GM21526 (cell line): ENCODE results near the gene OPA1.
A peak's percentile ranks its signal among the peaks of the same experiment; 100 is the strongest.

Experiments used
- ATAC-seq: cut with Tn5 transposase; IDR thresholded peaks from one replicate; pipeline ENCODE4 v1.9.1; 2021; ENCODE audit warnings: moderate library complexity; ENCODE audit not compliant: unreplicated experiment, low FRiP score

The OPA1 gene

GRCh38 chr3:193734737-193735366, 141.8 kb downstream of the OPA1 start:
- no peak for ATAC-seq

- ATAC-seq, result no peak
Measured at GRCh38 chr3:193735850-193736249, 142.8 kb downstream of the OPA1 start.

GRCh38 chr3:193736616-193737015, 143.6 kb downstream of the OPA1 start:
- no peak for ATAC-seq

GRCh38 chr3:193737191-193737751, 144.3 kb downstream of the OPA1 start:
- no peak for ATAC-seq

- ATAC-seq, result no peak
Measured at GRCh38 chr3:193742628-193743027, 149.6 kb downstream of the OPA1 start.

- ATAC-seq, result peak; percentile 81
Measured at GRCh38 chr3:193743702-193744047, 150.7 kb downstream of the OPA1 start.

GRCh38 chr3:193744048-193744821, 151.2 kb downstream of the OPA1 start:
- no peak for ATAC-seq

- no peak for ATAC-seq
Measured at GRCh38 chr3:193744822-193745684, 152.0 kb downstream of the OPA1 start.

- ATAC-seq, result no peak
Measured at GRCh38 chr3:193746832-193747231, 153.8 kb downstream of the OPA1 start.
